ENCODE measurements around the gene TMEM171. TPM values are rescaled to one million over a fixed set of nuclear protein-coding genes. Genes with fewer than 3 reads are reported as not detected.

Gene TMEM171
- total and polyA plus RNA-seq, 2 of the 8 experiments (the other 6 are each of a cell fraction or from before 2014, with no cell fraction given) = 1.0 to 2.2 TPM

- H3K79me1 ChIP-seq (ENCODE audit: low read depth, low read length) = no peaks in the 10 kb centered on the region
- H2BK5ac ChIP-seq (ENCODE audit: low read depth, low read length) = no peak overlapping the region
- ChIA-PET POLR2A (ENCODE audit: partially characterized antibody) (interaction anchor here (0.6 to 1.2 kb wide), 2 partner anchors 20 to 44 kb away, joined by 3 to 4 read pairs; no protein-coding TSS in a partner anchor), CTCF (ENCODE audit: partially characterized antibody) (interaction anchor here (0.7 to 3.6 kb wide), 17 partner anchors 8 to 438 kb away, joined by 3 to 39 read pairs (median 5); partner anchors contain the start of gene TMEM174)
- no peak overlapping the region for H3K18ac ChIP-seq (ENCODE audit: extremely low read depth, low read length)
- no peak overlapping the region for H3K4ac ChIP-seq (replicated peaks; ENCODE audit: insufficient read length, low read depth, low read length)
- H3K4me2 ChIP-seq (ENCODE audit: insufficient read depth in 1 of 2, low read depth in 2 of 2, low read length in 2 of 2) = no peak overlapping the region
- TF ChIP-seq SIRT6 (IDR thresholded peaks at IDR 0.05; ENCODE audit: low read length) (no peak), TEAD4 (IDR thresholded peaks at IDR 0.05; ENCODE audit: low read depth, low read length) (no peak), BRCA1 (IDR thresholded peaks at IDR 0.05; ENCODE audit: low read depth, low read length) (no peak), NRF1 (IDR thresholded peaks at IDR 0.05; ENCODE audit: low read depth, low read length) (no peak), TCF12 (IDR thresholded peaks at IDR 0.05; ENCODE audit: low read depth, low read length) (no peak), CBX5 (IDR thresholded peaks at IDR 0.05; ENCODE audit: low read depth, low read length) (no peak), SP4 (IDR thresholded peaks at IDR 0.05; ENCODE audit: low read length) (no peak), ASH2L (IDR thresholded peaks at IDR 0.05; ENCODE audit: low read length) (no peak)
- DNase-seq (ENCODE audit: low read depth in 1 of 2, low spot score in 2 of 2) = no peak
- H3K23me2 ChIP-seq (ENCODE audit: low read depth, low read length) = no peaks in the 10 kb centered on the region
- no peak overlapping the region for H2BK15ac ChIP-seq (ENCODE audit: low read length)
- no peak overlapping the region for H2BK20ac ChIP-seq (ENCODE audit: low read length)
- no peaks in the 10 kb centered on the region for H3K79me2 ChIP-seq (ENCODE audit: control insufficient read depth in 1 of 2, insufficient read depth in 2 of 2, low read length in 2 of 2)
- no peak overlapping the region for H3K27ac ChIP-seq (ENCODE audit: low read depth, low read length)
- no peak overlapping the region for H4K8ac ChIP-seq (ENCODE audit: extremely low read depth, insufficient read depth, low read length)
- no peak overlapping the region for H2BK12ac ChIP-seq (ENCODE audit: low read depth, low read length)
- no peak for FAIRE-seq
- H3K23ac ChIP-seq (ENCODE audit: insufficient read length) = no peak overlapping the region
- no peak overlapping the region for H2AFZ ChIP-seq (ENCODE audit: low read length)
- H4K20me1 ChIP-seq (replicated peaks in 1 of 2; ENCODE audit: control insufficient read depth in 1 of 2, insufficient read depth in 2 of 2, low read length in 2 of 2) = no peaks in the 10 kb centered on the region
- H3K27me3 ChIP-seq (replicated peaks in 1 of 4; ENCODE audit: control insufficient read depth in 3 of 4, extremely low read depth in 1 of 4, insufficient read depth in 3 of 4, low read length in 3 of 4) = no peaks in the 10 kb centered on the region
- H3K4me1 ChIP-seq (replicated peaks in 1 of 4; ENCODE audit: control insufficient read depth in 3 of 4, insufficient read depth in 4 of 4, low read length in 3 of 4) = peaks cover 0 to 2% (median under 1%) of the 10 kb centered on the region in 4 experiments; a peak in 1 of 7 replicates
- H4K91ac ChIP-seq (replicated peaks; ENCODE audit: insufficient read length, low read length) = no peak overlapping the region
- no peak overlapping the region for H4K5ac ChIP-seq (ENCODE audit: insufficient read length, low read depth, low read length)
- H2AK5ac ChIP-seq (ENCODE audit: low read depth, low read length) = no peak overlapping the region
- H3K56ac ChIP-seq (replicated peaks; ENCODE audit: insufficient read length, low read depth, low read length) = no peak overlapping the region
- H3K9ac ChIP-seq (replicated peaks in 1 of 4; ENCODE audit: extremely low read depth in 1 of 4, low read depth in 3 of 4, low read length in 3 of 4) = no peak overlapping the region
- no peak overlapping the region for H2BK120ac ChIP-seq (replicated peaks; ENCODE audit: low read depth, low read length)
- no peaks in the 10 kb centered on the region for H3K36me3 ChIP-seq (ENCODE audit: control insufficient read depth in 2 of 4, insufficient read depth in 4 of 4, low read length in 3 of 4)
- WGBS, 2 experiments (ENCODE audit: extremely low coverage in 1 of 2, insufficient coverage in 1 of 2, insufficient read length in 1 of 2, insufficient replicate concordance in 2 of 2, low coverage in 1 of 2, low lambda C conversion rate in 2 of 2, missing lambda C conversion rate in 1 of 2) = 83% methylated on average over 7 of the region's 7 CpGs; no CpG with 5 or more reads in 1 of the 2 experiments
- H3K4me3 ChIP-seq (ENCODE audit: extremely low read depth in 1 of 4, insufficient read depth in 2 of 4, low read depth in 3 of 4, low read length in 4 of 4) = no peak overlapping the region
- H3K9me3 ChIP-seq (ENCODE audit: insufficient read depth in 2 of 2, low read depth in 1 of 2, low read length in 1 of 2) = no peaks in the 10 kb centered on the region
- no peak overlapping the region for H3K14ac ChIP-seq (ENCODE audit: insufficient read length)
Measured at GRCh38 chr5:73153513-73153912, 33.1 kb downstream of the TMEM171 start.
